SIG-M5 (cell line): ENCODE measurements around the gene FH.

Experiments used
- DNase-seq: peaks from one replicate; lab custom pipeline; 2025; lab: John Stamatoyannopoulos, UW

The FH gene

DNA sequence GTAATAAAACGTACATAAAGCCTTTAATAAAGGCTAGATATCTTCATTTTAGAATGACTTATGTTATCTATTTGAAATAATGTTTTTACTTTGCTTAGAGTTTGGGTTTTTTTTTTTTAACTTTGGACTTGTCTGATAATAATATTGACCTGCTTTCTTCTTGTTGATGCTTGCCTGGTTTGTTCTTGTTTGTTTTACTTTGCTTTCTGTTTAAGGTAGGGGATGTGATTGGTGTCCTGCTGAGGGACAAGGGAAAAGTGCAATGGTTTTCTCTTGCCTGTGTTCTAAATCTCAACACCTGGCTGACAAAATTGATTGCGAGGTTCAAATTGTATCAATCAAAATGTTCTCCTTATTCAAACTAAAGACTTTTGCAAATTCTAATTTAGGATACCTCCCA lies 2.2 kb upstream of the FH start:
- no peak for DNase-seq

- DNase-seq = no peak
Measured at GRCh38 chr1:241520080-241520465, 518 bp upstream of the FH start.

DNA sequence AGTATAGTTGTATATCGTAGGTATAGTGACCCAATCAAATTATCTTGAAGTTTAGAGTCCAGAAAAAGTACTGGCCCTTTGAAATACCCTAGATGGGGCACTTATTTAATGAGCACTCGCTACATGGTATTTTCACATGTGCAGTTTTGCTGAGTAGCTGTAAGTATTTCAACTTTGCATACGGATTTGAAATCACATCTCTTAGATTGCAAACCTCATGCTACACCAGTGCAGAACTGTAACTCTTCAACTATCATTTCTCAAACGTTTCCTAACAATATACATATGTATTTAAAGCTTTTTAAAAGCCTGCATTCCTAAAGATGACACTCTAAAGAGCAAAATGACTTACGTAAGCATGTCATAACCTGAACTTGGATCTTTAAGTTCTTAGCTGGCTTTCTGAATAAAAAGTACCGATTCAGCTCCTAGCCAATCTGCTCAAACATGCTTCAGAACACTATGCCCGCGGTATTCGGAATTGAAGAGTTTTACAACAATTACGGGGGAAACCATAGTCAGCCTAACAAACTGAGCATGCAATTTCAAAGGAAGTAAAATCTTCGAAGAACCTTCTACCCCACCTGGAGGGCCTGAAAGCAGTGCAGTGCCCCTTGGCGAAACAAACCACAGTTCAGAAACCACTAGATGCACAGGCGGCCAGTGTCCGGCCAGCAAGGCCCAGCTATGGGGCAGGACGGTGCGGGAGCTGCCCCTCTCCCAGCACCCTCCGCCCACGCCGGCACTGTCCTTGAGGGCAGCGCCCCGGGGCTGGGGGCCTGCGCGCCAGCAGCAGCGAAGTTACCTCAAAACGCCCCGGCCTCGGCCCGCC lies 863 bp downstream of the FH start:
- no peak for DNase-seq

GRCh38 chr1:241513378-241513777 lies 6.2 kb downstream of the FH start:
- DNase-seq = peak; percentile 14

DNA sequence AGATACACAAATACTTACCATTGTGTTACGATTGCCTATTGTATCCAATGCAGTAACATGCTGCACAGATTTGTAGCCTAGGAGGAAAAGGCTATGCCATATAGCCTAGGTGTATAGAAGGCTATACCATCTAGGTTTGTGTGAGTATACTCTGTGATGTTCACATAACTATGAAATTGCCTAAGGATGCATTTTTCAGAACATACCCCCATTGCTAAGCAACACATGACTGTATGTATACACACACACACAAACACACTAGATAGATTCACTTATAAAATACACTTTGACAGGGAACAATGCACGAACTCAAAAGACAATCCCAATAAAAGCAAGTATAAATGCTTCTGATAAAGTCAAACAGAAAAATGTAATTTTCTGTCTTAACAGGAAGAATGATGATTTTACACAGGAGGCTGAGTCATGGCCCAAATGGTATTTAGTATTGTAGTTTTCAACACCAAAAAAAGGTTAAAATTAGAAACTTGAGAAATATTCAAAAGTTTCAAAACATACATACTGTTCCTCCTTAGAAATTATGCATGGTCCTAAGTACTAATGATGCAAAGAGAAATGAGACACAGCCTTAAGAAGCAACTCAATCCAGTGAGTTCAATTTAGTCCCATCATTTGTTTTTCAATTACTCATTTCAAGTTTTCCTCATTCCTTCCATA lies 12.2 kb downstream of the FH start:
- no peak for DNase-seq

DNA sequence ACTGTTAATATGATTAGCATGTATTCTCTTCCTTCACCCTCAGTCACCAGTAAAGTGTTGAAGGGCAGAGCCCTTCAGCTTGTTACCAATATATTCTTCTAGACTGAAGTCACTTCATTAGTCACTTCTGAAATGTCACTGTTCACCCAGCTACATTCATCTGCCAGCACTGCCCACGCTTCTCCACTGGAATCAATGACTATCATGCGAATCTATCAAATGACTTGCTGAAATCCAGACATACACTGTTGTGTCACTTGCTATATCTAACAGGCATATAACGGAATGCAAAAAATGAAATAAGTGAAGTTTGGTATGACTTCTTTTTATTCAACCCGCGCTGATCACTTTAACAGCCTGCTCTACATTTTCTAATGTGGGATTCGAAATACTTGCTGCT lies 16.1 kb downstream of the FH start:
- no peak for DNase-seq

- no peak for DNase-seq
Measured at GRCh38 chr1:241499910-241500309, 19.6 kb downstream of the FH start.

DNA sequence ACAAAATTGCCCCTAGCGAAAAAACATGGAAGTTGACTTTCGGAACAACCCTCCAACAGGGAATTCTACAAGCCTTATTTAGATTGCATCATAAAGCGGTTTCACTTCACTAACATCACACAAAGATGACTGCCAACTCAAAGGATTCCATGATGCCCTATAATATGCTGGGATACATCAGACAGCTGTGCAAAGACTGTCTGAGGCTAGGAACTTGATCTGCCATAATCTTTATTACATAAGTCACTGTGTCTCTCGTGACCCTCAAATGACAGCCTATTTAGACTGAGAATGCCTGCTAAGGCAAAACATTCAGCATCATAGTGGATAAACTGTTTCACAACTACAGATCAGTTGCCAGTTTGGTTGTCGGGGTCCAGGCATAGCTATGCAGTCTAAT lies 23.8 kb downstream of the FH start:
- no peak for DNase-seq

GRCh38 chr1:241488739-241489138 lies 30.8 kb downstream of the FH start:
- no peak for DNase-seq

- no peak for DNase-seq
Measured at GRCh38 chr1:241485554-241485992, 34.0 kb downstream of the FH start.

DNA sequence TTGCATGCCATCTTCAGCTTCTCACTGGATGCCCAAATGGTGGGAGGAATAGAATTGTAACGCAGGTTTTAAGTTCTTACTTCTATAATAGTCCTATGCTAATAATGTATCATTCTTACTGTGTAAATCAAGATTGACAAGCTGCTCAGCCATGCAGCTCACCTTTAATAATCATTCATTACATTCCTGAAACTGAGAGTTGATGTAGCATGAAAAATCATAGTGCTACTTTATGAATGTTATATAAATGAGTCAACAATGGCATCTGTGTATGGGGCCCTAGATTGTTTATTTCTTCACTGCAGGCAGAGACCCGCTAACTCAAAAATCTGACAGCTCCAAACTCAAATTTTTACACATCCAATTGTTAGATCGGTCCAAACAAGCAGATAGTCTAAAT lies 34.4 kb downstream of the FH start:
- DNase-seq = no peak

DNA sequence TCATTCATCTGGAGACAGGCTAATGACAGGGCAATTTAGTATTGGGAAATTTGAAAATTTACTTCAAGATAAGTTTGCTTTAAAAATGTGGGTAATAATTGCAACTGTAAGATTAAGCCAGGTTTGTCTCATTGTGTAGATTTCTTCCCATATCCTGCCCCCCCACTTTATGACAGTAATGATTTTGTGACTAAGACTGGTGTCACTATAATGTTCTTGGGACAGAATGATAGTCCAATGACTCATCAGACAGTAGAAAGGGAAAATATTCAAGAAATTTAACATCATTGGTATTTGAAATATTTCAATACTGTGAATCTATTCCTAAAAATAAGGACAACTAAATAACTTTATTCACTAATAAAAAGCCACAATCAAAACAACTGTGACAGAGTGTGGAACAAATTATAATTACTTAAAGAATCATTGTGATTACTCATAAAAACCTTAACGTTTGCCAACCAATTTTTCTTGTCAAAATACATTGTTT lies 36.7 kb downstream of the FH start:
- DNase-seq = no peak

DNA sequence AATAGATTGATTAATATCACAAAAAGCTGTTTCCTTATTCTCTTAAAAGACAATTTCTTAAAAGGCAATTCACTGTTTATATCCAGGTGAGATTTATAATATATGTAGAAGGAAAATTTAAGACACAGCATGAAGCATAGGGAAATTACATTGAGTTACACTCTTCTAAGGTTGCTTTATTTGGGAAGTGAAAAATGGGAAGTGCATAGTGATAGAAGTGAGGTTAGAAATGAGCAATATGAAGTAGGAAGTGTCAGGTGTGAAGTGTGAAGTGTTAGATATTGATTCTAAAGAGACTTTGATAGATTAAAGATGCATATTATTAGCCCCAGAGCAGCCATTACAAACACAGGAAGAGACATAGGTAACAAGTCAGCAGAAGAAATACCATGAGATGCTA lies 40.3 kb downstream of the FH start:
- no peak for DNase-seq

DNA sequence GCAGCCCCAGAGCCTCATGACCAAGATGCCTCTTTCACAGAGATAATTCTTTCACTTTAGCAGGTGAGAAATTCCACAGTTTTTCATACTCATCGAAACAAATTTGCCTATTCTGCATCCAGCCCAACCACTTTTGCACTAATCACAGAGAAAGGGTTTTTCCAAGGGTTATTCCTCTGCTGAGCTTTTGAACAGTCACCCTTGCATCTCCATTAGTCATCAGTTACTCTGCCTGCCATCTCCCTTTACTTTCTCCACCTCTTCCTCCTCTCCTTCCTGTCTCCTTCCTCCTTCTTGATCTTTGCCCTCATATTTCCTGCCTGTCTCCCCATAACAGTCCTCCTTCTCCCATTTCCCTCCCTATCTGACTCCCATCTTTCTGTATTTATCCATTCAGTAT lies 43.9 kb downstream of the FH start:
- DNase-seq = no peak

GRCh38 chr1:241473026-241473425 lies 46.5 kb downstream of the FH start:
- DNase-seq = no peak

DNA sequence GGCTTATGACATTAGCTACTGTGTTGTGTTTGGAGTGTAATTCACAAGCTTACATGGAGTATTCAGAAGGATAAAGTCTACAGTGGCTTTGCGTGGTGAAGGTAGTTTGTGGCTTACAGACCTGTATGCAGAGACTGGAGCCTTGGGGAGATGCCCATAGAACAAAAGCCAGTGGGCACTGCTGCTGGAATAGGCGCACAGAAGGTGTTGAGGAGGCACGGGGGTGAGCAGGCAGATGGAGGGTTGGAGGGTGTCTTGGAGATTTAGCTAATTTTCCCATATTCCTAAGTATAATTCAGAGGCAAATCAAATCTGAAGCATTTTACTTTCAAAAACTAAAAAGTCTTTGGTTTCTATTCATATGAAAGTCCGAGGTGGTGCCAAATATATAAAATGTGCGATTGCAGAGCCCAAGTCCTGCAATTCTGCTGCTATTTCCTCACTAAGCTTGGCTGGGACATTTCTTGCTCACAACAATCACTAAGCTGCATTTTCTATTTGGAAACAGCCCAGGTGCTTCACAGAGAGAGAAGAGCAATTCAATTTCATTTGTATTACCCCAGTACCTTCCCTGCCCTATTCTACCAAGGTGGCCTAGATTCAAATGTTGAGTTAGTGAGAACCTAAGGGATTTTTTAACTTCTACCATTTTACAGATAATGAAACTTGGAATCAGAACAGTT lies 48.5 kb downstream of the FH start:
- DNase-seq = no peak

- no peak for DNase-seq
Measured at GRCh38 chr1:241470361-241470760, 49.2 kb downstream of the FH start.

- DNase-seq = no peak
Measured at GRCh38 chr1:241465673-241466072, 53.9 kb downstream of the FH start.

- no peak for DNase-seq
Measured at GRCh38 chr1:241464985-241465384, 54.6 kb downstream of the FH start.

DNA sequence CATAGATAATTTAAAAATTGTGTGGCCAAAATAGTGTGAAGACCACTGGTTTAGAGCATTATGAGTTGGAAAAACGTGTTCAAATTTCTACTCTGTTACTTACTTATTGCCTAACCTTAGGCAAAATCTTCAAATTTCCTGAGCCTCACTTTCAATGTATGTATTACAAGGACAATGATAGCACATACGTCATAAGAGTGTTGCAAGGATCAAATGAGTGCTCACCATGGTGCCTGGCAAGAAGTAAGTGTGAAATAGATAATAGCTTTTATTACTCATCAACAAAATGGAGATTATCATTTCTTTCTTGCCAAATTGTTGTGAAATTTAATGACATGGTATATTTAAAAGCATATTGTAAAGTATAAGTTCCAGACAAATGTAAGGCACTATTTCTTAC lies 57.2 kb downstream of the FH start:
- DNase-seq = no peak

DNA sequence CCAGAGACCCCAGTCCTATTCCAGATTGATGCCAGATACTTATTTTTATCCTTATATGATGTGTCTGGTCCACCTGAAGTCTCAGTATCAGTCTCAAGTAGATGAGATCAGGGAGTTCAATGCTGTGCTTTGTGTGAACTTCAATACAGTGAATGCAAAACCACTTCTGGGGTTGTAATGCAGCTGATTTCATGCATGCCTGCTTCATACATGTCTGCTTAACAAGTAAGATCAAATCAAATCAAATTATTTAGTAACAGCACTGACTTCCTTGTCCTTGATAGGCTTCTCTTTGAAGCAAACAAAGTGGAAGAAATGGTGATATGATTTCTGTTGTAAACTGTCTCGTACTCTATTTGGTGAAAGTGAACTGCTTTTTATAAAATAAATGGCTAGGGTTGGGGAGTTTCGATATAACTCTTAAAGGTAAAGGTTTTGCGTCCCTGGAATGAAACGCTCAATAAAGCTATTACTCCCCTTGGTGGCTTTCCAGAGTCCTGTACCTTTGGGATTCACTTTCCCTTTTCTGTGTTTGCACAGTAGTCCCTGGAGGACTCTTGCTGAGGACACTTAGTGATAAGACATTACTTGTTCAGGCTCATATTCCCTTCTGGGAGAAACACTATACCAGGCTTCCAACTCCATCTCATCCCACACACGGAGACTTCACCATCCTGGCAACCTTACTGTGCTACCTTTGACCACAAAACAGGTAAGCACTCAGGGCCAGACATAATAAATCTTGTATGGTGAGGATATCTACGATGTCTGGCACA lies 59.3 kb downstream of the FH start:
- DNase-seq = no peak

- DNase-seq = no peak
Measured at GRCh38 chr1:241459186-241459802, 60.3 kb downstream of the FH start.
